Fibroblast of upper back skin (primary cell): Measurements from ENCODE around the gene E2F4.

Experiments used
- DNase-seq: peaks from one replicate; pipeline ENCODE4 v3.0.0-alpha.2; 2013

The E2F4 gene

GRCh38 chr16:67174706-67175231 is 17.2 kb upstream of the E2F4 start:
- no peak for DNase-seq

- no peak for DNase-seq
Measured at GRCh38 chr16:67176662-67177061, 15.3 kb upstream of the E2F4 start.

GRCh38 chr16:67177743-67178699 is 13.9 kb upstream of the E2F4 start:
- peak; percentile 31 for DNase-seq

GRCh38 chr16:67179421-67180080 is 12.4 kb upstream of the E2F4 start:
- no peak for DNase-seq

- no peak for DNase-seq
Measured at GRCh38 chr16:67180166-67180565, 11.8 kb upstream of the E2F4 start.

- DNase-seq: peak; percentile 88
Measured at GRCh38 chr16:67181346-67181745, 10.6 kb upstream of the E2F4 start.

GRCh38 chr16:67182288-67182687 is 9.7 kb upstream of the E2F4 start:
- DNase-seq: no peak

- no peak for DNase-seq
Measured at GRCh38 chr16:67183284-67183626, 8.7 kb upstream of the E2F4 start.

- peak; percentile 98 for DNase-seq
Measured at GRCh38 chr16:67183627-67184452, 8.1 kb upstream of the E2F4 start, which contains the start of gene MATCAP1. Gene MATCAP1 (minus strand): TSS chr16:67183963. CDS start chr16:67180610, 3,353 bp downstream.

- DNase-seq: no peak
Measured at GRCh38 chr16:67184453-67184994, 7.4 kb upstream of the E2F4 start.

GRCh38 chr16:67184995-67185650 is 6.8 kb upstream of the E2F4 start:
- DNase-seq: peak; percentile 85

- DNase-seq: no peak
Measured at GRCh38 chr16:67185651-67186134, 6.3 kb upstream of the E2F4 start.

GRCh38 chr16:67186550-67186950 is 5.4 kb upstream of the E2F4 start:
- DNase-seq: no peak

- no peak for DNase-seq
Measured at GRCh38 chr16:67187175-67187890, 4.6 kb upstream of the E2F4 start.

GRCh38 chr16:67188323-67188722 is 3.6 kb upstream of the E2F4 start:
- no peak for DNase-seq

GRCh38 chr16:67188798-67189197 is 3.2 kb upstream of the E2F4 start:
- DNase-seq: no peak

GRCh38 chr16:67190041-67190440 is 1.9 kb upstream of the E2F4 start, which contains the start of gene EXOC3L1:
Gene EXOC3L1 (minus strand): TSS chr16:67190136. CDS start chr16:67189676, 460 bp downstream.
- no peak for DNase-seq

- DNase-seq: no peak
Measured at GRCh38 chr16:67190448-67191399, 1.2 kb upstream of the E2F4 start.

GRCh38 chr16:67191411-67191994 is 452 bp upstream of the E2F4 start:
- no peak for DNase-seq
